Measurements from ENCODE around the gene B4GALT6.

GRCh38 chr18:31632356-31632755, 52.0 kb downstream of the B4GALT6 start:
- TF ChIP-seq CBX1 (IDR thresholded peaks at IDR 0.05; ENCODE audit: low read depth) (no peak), ZFP36 (IDR thresholded peaks at IDR 0.05; ENCODE audit: low read depth, low read length, partially characterized antibody) (no peak), ZNF76 (CRISPR knock-in tag; IDR thresholded peaks at IDR 0.05; ENCODE audit: borderline replicate concordance) (no peak), PRDM10 (IDR thresholded peaks at IDR 0.05; ENCODE audit: partially characterized antibody) (no peak), SIN3A (IDR thresholded peaks at IDR 0.05; ENCODE audit: borderline replicate concordance in 2 of 2, control insufficient read depth in 1 of 2, low read depth in 2 of 2, low read length in 2 of 2) (no peak), FOXK2 (conservative IDR thresholded peaks at IDR 0.05 in 1 of 2, IDR thresholded peaks at IDR 0.05 in 1 of 2; ENCODE audit: low read depth in 2 of 2) (no peak), FOXJ3 (CRISPR knock-in tag; IDR thresholded peaks at IDR 0.05) (no peak), ZBED1 (IDR thresholded peaks at IDR 0.05) (no peak), THRAP3 (IDR thresholded peaks at IDR 0.05; ENCODE audit: borderline replicate concordance) (no peak)
